Measurements from ENCODE around the gene EXOC6B. TPM values are rescaled to one million over a fixed set of nuclear protein-coding genes. Genes with fewer than 3 reads are reported as not detected.
A peak's percentile ranks its signal among the peaks of the same experiment; 100 is the strongest.

The EXOC6B gene
- total and polyA plus RNA-seq, 9 of the 15 experiments (the other 6 are each of a cell fraction or from before 2014, with no cell fraction given), result 0.28 to 4.2 (median 2.0) TPM

GRCh38 chr2:72833084-72833714 is 7.4 kb upstream of the EXOC6B start:
- ATAC-seq, result no peak

More at GRCh38 chr2:72833084-72833714, 7.4 kb upstream of the EXOC6B start:
- Histone ChIP-seq H3K4me2 (ENCODE audit: insufficient read depth, low read length) (no peak overlapping the region), H3K9me1 (ENCODE audit: control insufficient read depth, insufficient read depth, low read length) (no peaks in the 10 kb centered on the region), H4K20me1 (replicated peaks; ENCODE audit: control insufficient read depth, insufficient read depth, low read length) (no peaks in the 10 kb centered on the region), H3K36me3 (ENCODE audit: control insufficient read depth, insufficient read depth, low read length) (no peaks in the 10 kb centered on the region), H2AFZ (ENCODE audit: low read depth, low read length) (no peak overlapping the region), H3K9me3 (replicated peaks; ENCODE audit: control insufficient read depth, insufficient read depth, low read depth, low read length) (no peaks in the 10 kb centered on the region), H3K27me3 (ENCODE audit: control insufficient read depth in 2 of 2, insufficient read depth in 2 of 2, low read length in 2 of 2) (peaks cover 6 to 16% of the 10 kb centered on the region in 2 experiments; a peak in 4 of 5 replicates), H3K27ac (ENCODE audit: extremely low read depth, low read depth, low read length) (no peak overlapping the region), H3K9ac (ENCODE audit: insufficient read depth in 1 of 2, low read depth in 2 of 2, low read length in 2 of 2) (no peak overlapping the region), H3K4me3 (no peak overlapping the region), H3K79me2 (ENCODE audit: control insufficient read depth, insufficient read depth, low read length) (no peaks in the 10 kb centered on the region), H3K4me1 (replicated peaks in 1 of 2; ENCODE audit: control insufficient read depth in 2 of 2, insufficient read depth in 2 of 2, low read length in 2 of 2) (no peaks in the 10 kb centered on the region)
- DNase-seq (ENCODE audit: extremely low read depth in 1 of 4, low spot score in 3 of 4), result no peak
- intact Hi-C loops (cut with micrococcal nuclease) (no loop called here), in situ Hi-C loops (cut with MboI) (no loop called here)
- CTCF ChIA-PET (ENCODE audit: low intra/inter-chr PET ratio), result no interaction called here
- 0% methylated on average over 5 of the region's 5 CpGs for WGBS (ENCODE audit: insufficient coverage, low coverage, missing lambda C conversion rate)
- no TSS peak for BruUV-seq (replicated peaks)
- FAIRE-seq, result no peak
- POLR2A ChIA-PET, result interaction anchor here (0.6 to 0.7 kb wide), 2 partner anchors 9 to 146 kb away, joined by 3 read pairs; no protein-coding TSS in a partner anchor
- TF ChIP-seq RBM15 (IDR thresholded peaks at IDR 0.05; ENCODE audit: insufficient read depth, low read length) (no peak), LEF1 (IDR thresholded peaks at IDR 0.05) (no peak), RFX1 (IDR thresholded peaks at IDR 0.05) (peak; percentile 82), ZNF318 (IDR thresholded peaks at IDR 0.05; ENCODE audit: borderline replicate concordance in 1 of 2, low read depth in 1 of 2) (no peak), RBM22 (IDR thresholded peaks at IDR 0.05; ENCODE audit: low read depth, low read length, poor library complexity, severe bottlenecking) (no peak), TCF15 (CRISPR knock-in tag; IDR thresholded peaks at IDR 0.05) (no peak)

Data from K562 (cell line).